Kidney (tissue), 14 donors: Measurements from ENCODE around the gene TCAIM. TPM values are rescaled to one million over a fixed set of nuclear protein-coding genes. Genes with fewer than 3 reads are reported as not detected.

Experiments
- DNase-seq, 5 donors: peaks; one replicate each; pipeline ENCODE4 v3.0.0-alpha.2; 2013 to 2020
- FAIRE-seq: peaks from 2 replicates; lab custom pipeline; 2012; peaks lifted over from hg19 to GRCh38; lab: Jason Lieb, UNC
- H3K27ac ChIP-seq, 2 donors: one replicate each; pipeline ENCODE4 v1.7.0; 2013; ENCODE audit warnings: low read depth in 2 of 2, low read length in 2 of 2, inconsistent platforms in 1 of 2
- H3K27me3 ChIP-seq: one replicate; pipeline ENCODE4 v1.7.1; 2013; ENCODE audit warnings: low read length, inconsistent platforms; ENCODE audit not compliant: control insufficient read depth, insufficient read depth
- H3K36me3 ChIP-seq, 3 donors: one replicate each; pipeline versions ENCODE4 v1.7.0 to v1.7.1; 2013; ENCODE audit warnings: low read length in 3 of 3, control low read depth in 1 of 3, inconsistent platforms in 1 of 3; ENCODE audit not compliant: insufficient read depth in 3 of 3, control insufficient read depth in 2 of 3
- H3K4me1 ChIP-seq, 3 donors: one replicate each; pipeline versions ENCODE4 v1.7.0 to v1.7.1; 2013; ENCODE audit warnings: low read length in 3 of 3, inconsistent platforms in 1 of 3, low read depth in 1 of 3; ENCODE audit not compliant: control insufficient read depth in 2 of 3, insufficient read depth in 2 of 3
- H3K4me3 ChIP-seq, 3 donors: one replicate each; pipeline versions ENCODE4 v1.7.0 to v1.8.1; 2013; ENCODE audit warnings: low read length in 3 of 3, control low read depth in 1 of 3, inconsistent platforms in 1 of 3
- H3K9ac ChIP-seq, 3 donors: one replicate each; pipeline versions ENCODE4 v1.7.0 to v1.7.1; 2013; ENCODE audit warnings: low read length in 3 of 3, control low read depth in 1 of 3, inconsistent platforms in 1 of 3
- H3K9me3 ChIP-seq, 3 donors: one replicate each; pipeline versions ENCODE4 v1.7.0 to v1.7.1; 2013; ENCODE audit warnings: low read length in 3 of 3, control low read depth in 1 of 3, inconsistent platforms in 1 of 3; ENCODE audit not compliant: control insufficient read depth in 2 of 3, insufficient read depth in 1 of 3
- intact Hi-C: fragments of 100-400 bp; cut with DNase I; formaldehyde crosslinking; loops from one replicate; pipeline ENCODE4 v1.11.1; 2022
- polyA plus RNA-seq: library from polyadenylated mRNA; stranded (reverse); fragments of 350-450 nt; fragmentation: Illumina TruSeq; extraction: RNeasy Lipid Tissue Mini Kit (QIAGEN cat#74804); gene quantifications from one replicate; pipeline ENCODE4 v1.2.3, GENCODE V29; 2014; ENCODE audit warnings: low read depth, low replicate concordance; ENCODE audit not compliant: insufficient read depth
- total RNA-seq: library from RNA; stranded (reverse); fragmentation: NEBNext Ultra II Directional; extraction: Animal tissue kit (Norgen Biotek cat#: 25700); gene quantifications from one replicate; pipeline ENCODE4 v1.2.1, GENCODE V29; 2021
- TF ChIP-seq, protein P1 (sequence below): IDR thresholded peaks from 3 replicates; pipeline ENCODE4 v1.5.1; 2012; ENCODE audit warnings: mild to moderate bottlenecking, moderate library complexity, borderline replicate concordance; ENCODE audit not compliant: insufficient read depth; ENCODE audit errors: extremely low read depth
- donor health status: control.
- donor health status: control.
- donor health status: control.
- donor health status: control.
- donor health status: control.
- donor health status: DM: yes; HTN: yes; CAD: no.
- donor health status: Normal renal cell carcinoma (clear cell type).

TCAIM gene
- total and polyA plus RNA-seq, 2 donors from 2014 or later: 26.5 to 30.4 TPM

DNA sequence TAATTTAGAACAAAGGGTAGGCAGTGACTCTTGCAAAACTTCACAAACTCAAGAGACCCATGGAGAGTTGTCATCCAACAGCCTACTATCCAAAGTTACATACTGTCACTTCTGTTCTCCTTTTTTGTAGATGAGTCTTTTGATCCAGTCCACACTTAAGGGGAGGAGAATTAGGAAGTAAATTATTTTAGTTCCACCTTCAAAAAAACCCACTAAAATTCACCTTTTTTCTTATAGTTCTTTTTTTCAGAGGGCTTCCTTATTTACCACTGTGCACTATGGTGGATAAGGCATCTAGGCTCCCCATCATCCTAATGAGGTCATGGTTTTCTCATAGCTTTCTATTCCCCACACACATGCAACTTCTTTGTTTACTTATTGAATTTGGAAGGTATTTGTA lies 8.6 kb upstream of the TCAIM start:
- Histone ChIP-seq H3K27ac (no peak overlapping the region), H3K4me1 (no peaks in the 10 kb centered on the region), H3K36me3 (no peaks in the 10 kb centered on the region), H3K4me3 (no peak overlapping the region), H3K9me3 (no peaks in the 10 kb centered on the region), H3K9ac (no peak overlapping the region), H3K27me3 (no peaks in the 10 kb centered on the region)
- FAIRE-seq (no peak), DNase-seq (no peak)
- TF ChIP-seq, protein P1, sequence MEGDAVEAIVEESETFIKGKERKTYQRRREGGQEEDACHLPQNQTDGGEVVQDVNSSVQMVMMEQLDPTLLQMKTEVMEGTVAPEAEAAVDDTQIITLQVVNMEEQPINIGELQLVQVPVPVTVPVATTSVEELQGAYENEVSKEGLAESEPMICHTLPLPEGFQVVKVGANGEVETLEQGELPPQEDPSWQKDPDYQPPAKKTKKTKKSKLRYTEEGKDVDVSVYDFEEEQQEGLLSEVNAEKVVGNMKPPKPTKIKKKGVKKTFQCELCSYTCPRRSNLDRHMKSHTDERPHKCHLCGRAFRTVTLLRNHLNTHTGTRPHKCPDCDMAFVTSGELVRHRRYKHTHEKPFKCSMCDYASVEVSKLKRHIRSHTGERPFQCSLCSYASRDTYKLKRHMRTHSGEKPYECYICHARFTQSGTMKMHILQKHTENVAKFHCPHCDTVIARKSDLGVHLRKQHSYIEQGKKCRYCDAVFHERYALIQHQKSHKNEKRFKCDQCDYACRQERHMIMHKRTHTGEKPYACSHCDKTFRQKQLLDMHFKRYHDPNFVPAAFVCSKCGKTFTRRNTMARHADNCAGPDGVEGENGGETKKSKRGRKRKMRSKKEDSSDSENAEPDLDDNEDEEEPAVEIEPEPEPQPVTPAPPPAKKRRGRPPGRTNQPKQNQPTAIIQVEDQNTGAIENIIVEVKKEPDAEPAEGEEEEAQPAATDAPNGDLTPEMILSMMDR: no peak
- intact Hi-C loops: no loop called here

DNA sequence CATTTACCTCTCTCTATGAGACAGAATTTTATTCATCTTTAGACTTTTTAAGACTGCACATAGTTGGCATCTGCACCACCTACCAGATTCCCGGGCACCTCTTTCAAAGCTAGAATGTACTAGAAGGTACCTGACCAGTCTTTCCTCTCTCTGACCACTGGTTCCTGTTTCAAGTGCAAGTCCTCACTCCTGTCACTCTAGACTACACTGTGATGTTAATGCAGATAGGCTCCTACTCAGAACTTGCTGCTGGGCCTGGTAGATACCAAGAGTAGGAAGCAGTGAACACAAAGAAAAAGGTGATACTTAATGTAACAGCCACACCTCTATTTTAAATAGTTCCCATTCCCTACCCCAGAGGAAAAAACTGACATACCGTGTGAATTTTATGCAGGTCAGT lies 8.1 kb upstream of the TCAIM start:
- Histone ChIP-seq H3K4me1 (no peaks in the 10 kb centered on the region), H3K36me3 (no peaks in the 10 kb centered on the region), H3K27me3 (no peaks in the 10 kb centered on the region), H3K9ac (no peak overlapping the region), H3K27ac (no peak overlapping the region), H3K4me3 (no peak overlapping the region), H3K9me3 (no peaks in the 10 kb centered on the region)
- intact Hi-C loops: no loop called here
- DNase-seq: no peak
- no peak for FAIRE-seq
- TF ChIP-seq, protein P1: no peak

DNA sequence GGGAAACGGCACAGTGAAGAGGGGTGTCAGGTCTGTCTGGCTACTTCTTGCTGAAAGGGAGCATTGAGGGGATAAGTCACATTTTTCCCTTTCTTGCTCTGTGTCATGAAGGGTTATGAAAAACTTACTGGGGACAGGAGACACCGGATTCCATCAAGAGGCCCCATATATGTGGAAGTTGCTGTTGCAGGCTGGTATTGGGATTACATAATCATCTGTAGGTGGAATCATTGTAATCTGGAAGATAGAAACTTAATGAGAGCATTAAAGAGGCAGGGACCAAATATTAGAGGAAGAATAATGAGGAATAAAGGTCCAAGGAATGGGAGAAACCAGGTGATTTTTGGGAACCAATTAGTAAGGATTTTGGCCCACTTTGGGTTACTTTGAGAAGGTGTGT lies 4.2 kb upstream of the TCAIM start:
- FAIRE-seq: no peak
- TF ChIP-seq, protein P1: no peak
- Histone ChIP-seq H3K9ac (no peak overlapping the region), H3K4me1 (peaks cover 3 to 5% (median 5%) of the 10 kb centered on the region in 3 donors), H3K27me3 (no peaks in the 10 kb centered on the region), H3K27ac (no peak overlapping the region), H3K9me3 (no peaks in the 10 kb centered on the region), H3K36me3 (no peaks in the 10 kb centered on the region), H3K4me3 (no peak overlapping the region)
- intact Hi-C loops: no loop called here
- DNase-seq: no peak

DNA sequence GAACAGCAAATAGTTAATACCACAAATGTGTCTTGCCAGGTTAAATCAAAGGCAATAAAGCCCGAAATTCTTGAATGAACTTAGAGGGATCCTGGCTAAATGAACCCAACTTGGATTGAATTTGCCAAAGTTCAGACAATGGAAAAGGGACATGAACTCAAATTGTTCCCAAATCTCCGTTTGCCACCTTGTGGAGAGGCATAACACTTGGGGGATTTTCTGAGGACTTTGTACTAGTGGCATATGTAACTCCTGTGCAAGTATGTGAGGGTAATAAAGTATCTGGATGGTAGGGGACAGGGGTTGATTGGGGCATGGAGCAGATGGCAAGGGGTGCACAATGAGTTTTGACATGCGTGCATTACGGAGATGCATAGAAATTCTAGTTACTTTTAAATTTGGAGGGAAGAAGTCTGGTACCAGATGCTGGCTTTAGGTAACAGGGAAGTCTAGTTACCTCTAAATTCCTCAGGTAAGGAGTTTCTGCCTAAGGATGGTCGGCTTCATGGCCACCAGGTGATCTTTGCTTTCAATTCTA lies 1.2 kb upstream of the TCAIM start:
- intact Hi-C loops: no loop called here
- peak overlapping the region; percentile 97 to 98 for H3K27ac ChIP-seq
- no peak for FAIRE-seq
- TF ChIP-seq, protein P1: no peak
- peak in 3 of 5 donors; percentile 14 to 58 (median 48) for DNase-seq
- H3K27me3 ChIP-seq: no peaks in the 10 kb centered on the region
- H3K4me3 ChIP-seq: peak overlapping the region; percentile 79 to 99 (median 93)
- H3K9me3 ChIP-seq: no peaks in the 10 kb centered on the region
- H3K36me3 ChIP-seq: no peaks in the 10 kb centered on the region
- H3K9ac ChIP-seq: peak overlapping the region; percentile 56 to 95 (median 65)
- peaks cover 3 to 8% (median 5%) of the 10 kb centered on the region in 3 donors for H3K4me1 ChIP-seq
